ENCODE measurements around the gene KRTAP5-11. TPM values are rescaled to one million over a fixed set of nuclear protein-coding genes. Genes with fewer than 3 reads are reported as not detected.

Gene KRTAP5-11
- polyA plus RNA-seq, 1 donor (not counting 4 experiments of a cell fraction or from before 2014, with no cell fraction given) = not detected

DNA sequence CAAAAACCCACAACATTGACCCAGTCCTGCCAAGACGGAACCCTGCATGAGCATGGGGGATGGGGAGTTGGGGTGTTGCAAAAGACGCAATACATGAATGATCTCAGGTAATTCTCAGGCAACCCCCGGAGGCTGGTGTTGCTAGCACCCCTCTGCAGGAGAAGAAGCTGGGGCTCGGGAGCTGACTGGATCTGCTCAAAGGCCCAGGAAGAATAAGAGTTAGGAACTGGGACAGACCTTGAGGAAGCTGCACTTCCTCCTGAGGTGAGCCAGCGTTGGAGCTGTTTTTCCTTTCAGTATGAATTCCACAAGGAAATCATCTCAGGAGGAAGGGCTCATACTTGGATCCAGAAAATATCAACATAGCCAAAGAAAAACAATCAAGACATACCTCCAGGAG is 34.6 kb downstream of the KRTAP5-11 start, which contains the start of gene KRTAP5-9:
Gene KRTAP5-9, plus strand, starts transcription at position 301 of the 400 bp plus-strand sequence. CDS start 238 bp downstream, outside the sequence.
- no peak within 1 kb of the TSS for H3K4me2 ChIP-seq (ENCODE audit: control insufficient read depth, extremely low read depth, insufficient read depth, low read depth, low read length)

GRCh38 chr11:71545405-71545966 is 37.2 kb downstream of the KRTAP5-11 start:
- Histone ChIP-seq H3K36me3 (ENCODE audit: control insufficient read depth in 2 of 2, extremely low read depth in 1 of 2, insufficient read depth in 2 of 2, low read length in 2 of 2) (no peaks in the 10 kb centered on the region), H3K27ac (ENCODE audit: control insufficient read depth, insufficient read depth, low read length) (no peak overlapping the region), H3K9me1 (ENCODE audit: control insufficient read depth, extremely low read depth, insufficient read depth, low read length) (no peaks in the 10 kb centered on the region), H3K4me3 (ENCODE audit: control insufficient read depth in 2 of 3, extremely low read depth in 1 of 3, insufficient read depth in 2 of 3, low read depth in 1 of 3, low read length in 3 of 3) (no peak overlapping the region), H3K4me2 (ENCODE audit: control insufficient read depth, extremely low read depth, insufficient read depth, low read depth, low read length) (no peak overlapping the region), H3K27me3 (ENCODE audit: control insufficient read depth, extremely low read depth, insufficient read depth, low read length) (no peaks in the 10 kb centered on the region), H3K9ac (ENCODE audit: control insufficient read depth, extremely low read depth, insufficient read depth, low read length) (no peak overlapping the region), H3K9me3 (ENCODE audit: control insufficient read depth, low read depth, low read length) (no peaks in the 10 kb centered on the region), H3K79me2 (ENCODE audit: control insufficient read depth, insufficient read depth, low read length) (no peaks in the 10 kb centered on the region), H2AFZ (ENCODE audit: control insufficient read depth, low read length) (no peak overlapping the region), H3K4me1 (ENCODE audit: control insufficient read depth, extremely low read depth, insufficient read depth, low read length) (no peaks in the 10 kb centered on the region), H4K20me1 (ENCODE audit: control insufficient read depth, extremely low read depth, insufficient read depth, low read length) (no peaks in the 10 kb centered on the region)
- DNase-seq (ENCODE audit: low read depth, low spot score) (no peak), FAIRE-seq (no peak)
- TF ChIP-seq, protein P1, sequence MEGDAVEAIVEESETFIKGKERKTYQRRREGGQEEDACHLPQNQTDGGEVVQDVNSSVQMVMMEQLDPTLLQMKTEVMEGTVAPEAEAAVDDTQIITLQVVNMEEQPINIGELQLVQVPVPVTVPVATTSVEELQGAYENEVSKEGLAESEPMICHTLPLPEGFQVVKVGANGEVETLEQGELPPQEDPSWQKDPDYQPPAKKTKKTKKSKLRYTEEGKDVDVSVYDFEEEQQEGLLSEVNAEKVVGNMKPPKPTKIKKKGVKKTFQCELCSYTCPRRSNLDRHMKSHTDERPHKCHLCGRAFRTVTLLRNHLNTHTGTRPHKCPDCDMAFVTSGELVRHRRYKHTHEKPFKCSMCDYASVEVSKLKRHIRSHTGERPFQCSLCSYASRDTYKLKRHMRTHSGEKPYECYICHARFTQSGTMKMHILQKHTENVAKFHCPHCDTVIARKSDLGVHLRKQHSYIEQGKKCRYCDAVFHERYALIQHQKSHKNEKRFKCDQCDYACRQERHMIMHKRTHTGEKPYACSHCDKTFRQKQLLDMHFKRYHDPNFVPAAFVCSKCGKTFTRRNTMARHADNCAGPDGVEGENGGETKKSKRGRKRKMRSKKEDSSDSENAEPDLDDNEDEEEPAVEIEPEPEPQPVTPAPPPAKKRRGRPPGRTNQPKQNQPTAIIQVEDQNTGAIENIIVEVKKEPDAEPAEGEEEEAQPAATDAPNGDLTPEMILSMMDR (optimal IDR thresholded peaks at IDR 0.05 in 1 of 3, IDR thresholded peaks at IDR 0.05 in 1 of 3, conservative IDR thresholded peaks at IDR 0.05 in 1 of 3; ENCODE audit: extremely low read depth in 1 of 3, insufficient read depth in 2 of 3, low read length in 3 of 3) = no peak
- no peak for TF ChIP-seq EZH2 (IDR thresholded peaks at IDR 0.05; ENCODE audit: low read length)
- dilution Hi-C loops (cut with MboI; ENCODE audit: extremely low pct_ligation_motif_present, low sequenced_read_pairs) = no loop called here

More for the DNA sequence above, 34.6 kb downstream of the KRTAP5-11 start, which contains the start of gene KRTAP5-9:
- Histone ChIP-seq H3K27ac (ENCODE audit: control insufficient read depth, insufficient read depth, low read length) (no peak within 1 kb of the TSS), H3K9ac (ENCODE audit: control insufficient read depth, extremely low read depth, insufficient read depth, low read length) (no peak within 1 kb of the TSS), H3K9me3 (ENCODE audit: control insufficient read depth, low read depth, low read length) (no peaks in the 10 kb centered on the region), H3K4me1 (ENCODE audit: control insufficient read depth, extremely low read depth, insufficient read depth, low read length) (no peaks in the 10 kb centered on the region), H3K36me3 (ENCODE audit: control insufficient read depth in 2 of 2, extremely low read depth in 1 of 2, insufficient read depth in 2 of 2, low read length in 2 of 2) (no peaks in the 10 kb centered on the region), H3K9me1 (ENCODE audit: control insufficient read depth, extremely low read depth, insufficient read depth, low read length) (no peaks in the 10 kb centered on the region), H4K20me1 (ENCODE audit: control insufficient read depth, extremely low read depth, insufficient read depth, low read length) (no peaks in the 10 kb centered on the region), H2AFZ (ENCODE audit: control insufficient read depth, low read length) (no peak within 1 kb of the TSS), H3K27me3 (ENCODE audit: control insufficient read depth, extremely low read depth, insufficient read depth, low read length) (no peaks in the 10 kb centered on the region), H3K79me2 (ENCODE audit: control insufficient read depth, insufficient read depth, low read length) (no peaks in the 10 kb centered on the region), H3K4me3 (ENCODE audit: control insufficient read depth in 2 of 3, extremely low read depth in 1 of 3, insufficient read depth in 2 of 3, low read depth in 1 of 3, low read length in 3 of 3) (no peak within 1 kb of the TSS)
- no peak for DNase-seq (ENCODE audit: low read depth, low spot score)
- dilution Hi-C loops (cut with MboI; ENCODE audit: extremely low pct_ligation_motif_present, low sequenced_read_pairs) = no loop called here
- no peak for FAIRE-seq
- TF ChIP-seq, protein P1 (optimal IDR thresholded peaks at IDR 0.05 in 1 of 3, IDR thresholded peaks at IDR 0.05 in 1 of 3, conservative IDR thresholded peaks at IDR 0.05 in 1 of 3; ENCODE audit: extremely low read depth in 1 of 3, insufficient read depth in 2 of 3, low read length in 3 of 3) = no peak
- TF ChIP-seq EZH2 (IDR thresholded peaks at IDR 0.05; ENCODE audit: low read length) = no peak
